H1 (cell line): ENCODE results near the gene TSPAN6. TPM values are rescaled to one million over a fixed set of nuclear protein-coding genes. Genes with fewer than 3 reads are reported as not detected.

Source experiments
- CTCF ChIA-PET: fragments of 300-600 bp; sonication (Branson Sonifier 250); formaldehyde crosslinking; loops from one replicate; lab custom pipeline; 2021; ENCODE audit not compliant: partially characterized antibody; lab: Charles Lee
- POLR2A ChIA-PET: fragments of 300-600 bp; sonication (Branson Sonifier 250); formaldehyde crosslinking; loops from one replicate; lab custom pipeline; 2021; ENCODE audit warnings: inconsistent platforms; ENCODE audit not compliant: partially characterized antibody; lab: Charles Lee
- DNase-seq, 2 experiments: peaks; one replicate each; pipeline versions ENCODE4 v3.0.0 to v3.0.0-alpha.2; 2010 to 2022; ENCODE audit warnings: low spot score in 2 of 2, low read depth in 1 of 2, mixed read lengths in 1 of 2
- FAIRE-seq: peaks from 2 replicates; lab custom pipeline; 2011; peaks lifted over from hg19 to GRCh38; lab: Jason Lieb, UNC
- H2AFZ ChIP-seq: 2 replicates; pipeline ENCODE4 v1.8.1; 2012; ENCODE audit warnings: low read length, inconsistent platforms
- H2AK5ac ChIP-seq: 2 replicates; pipeline ENCODE4 v1.6.1; 2013; ENCODE audit warnings: low read depth, low read length
- H2BK120ac ChIP-seq: replicated peaks from 2 replicates; pipeline ENCODE3; 2013; ENCODE audit warnings: low read depth, low read length, inconsistent platforms
- H2BK12ac ChIP-seq: 2 replicates; pipeline ENCODE4 v1.6.1; 2013; ENCODE audit warnings: low read depth, low read length
- H2BK15ac ChIP-seq: 2 replicates; pipeline ENCODE4 v1.6.1; 2013; ENCODE audit warnings: low read length
- H2BK20ac ChIP-seq: 2 replicates; pipeline ENCODE4 v1.6.1; 2013; ENCODE audit warnings: low read length
- H2BK5ac ChIP-seq: 2 replicates; pipeline ENCODE4 v1.6.1; 2013; ENCODE audit warnings: low read depth, low read length
- H3K14ac ChIP-seq: 2 replicates; pipeline ENCODE4 v1.6.1; 2013; ENCODE audit warnings: inconsistent platforms; ENCODE audit not compliant: insufficient read length
- H3K18ac ChIP-seq: 2 replicates; pipeline ENCODE4 v1.6.1; 2013; ENCODE audit warnings: low read length; ENCODE audit errors: extremely low read depth
- H3K23ac ChIP-seq: 2 replicates; pipeline ENCODE4 v1.6.1; 2013; ENCODE audit warnings: inconsistent platforms; ENCODE audit not compliant: insufficient read length
- H3K23me2 ChIP-seq: 2 replicates; pipeline ENCODE4 v1.6.1; 2013; ENCODE audit warnings: low read depth, low read length
- H3K27ac ChIP-seq: 2 replicates; pipeline ENCODE4 v1.6.1; 2011; ENCODE audit warnings: low read depth, low read length, inconsistent platforms
- H3K27me3 ChIP-seq, 4 experiments: replicated peaks in 1 of 4; 1 replicate in 1 of 4; 2 replicates in 3 of 4; pipeline versions ENCODE4 v1.6.1 to v1.8.1; 2011 to 2013; ENCODE audit warnings: low read length in 3 of 4, mild to moderate bottlenecking in 3 of 4, inconsistent platforms in 2 of 4, mixed read lengths in 2 of 4, moderate library complexity in 1 of 4; ENCODE audit not compliant: control insufficient read depth in 3 of 4, insufficient read depth in 3 of 4; ENCODE audit errors: extremely low read depth in 1 of 4
- H3K36me3 ChIP-seq, 4 experiments: 2 replicates each; pipeline versions ENCODE4 v1.6.1 to v1.8.1; 2011 to 2013; ENCODE audit warnings: mild to moderate bottlenecking in 4 of 4, low read length in 3 of 4, moderate library complexity in 2 of 4, control low read depth in 1 of 4, inconsistent platforms in 1 of 4; ENCODE audit not compliant: insufficient read depth in 4 of 4, control insufficient read depth in 2 of 4
- H3K4ac ChIP-seq: replicated peaks from 2 replicates; pipeline ENCODE3; 2013; ENCODE audit warnings: low read length, low read depth, mixed read lengths, inconsistent platforms; ENCODE audit not compliant: insufficient read length
- H3K4me1 ChIP-seq, 4 experiments: replicated peaks in 1 of 4; 1 replicate in 1 of 4; 2 replicates in 3 of 4; pipeline versions ENCODE4 v1.6.1 to v1.8.1; 2011 to 2013; ENCODE audit warnings: low read length in 3 of 4, inconsistent platforms in 2 of 4, mixed read lengths in 1 of 4; ENCODE audit not compliant: insufficient read depth in 4 of 4, control insufficient read depth in 3 of 4
- H3K4me2 ChIP-seq, 2 experiments: 2 replicates each; pipeline versions ENCODE4 v1.6.1 to v1.8.1; 2011 to 2013; ENCODE audit warnings: low read depth in 2 of 2, low read length in 2 of 2, control low read depth in 1 of 2, inconsistent platforms in 1 of 2, mild to moderate bottlenecking in 1 of 2; ENCODE audit not compliant: insufficient read depth in 1 of 2
- H3K4me3 ChIP-seq, 4 experiments: fragments of 200-600, 300-600 bp in 1 of 4; sonication (generic), shearing (Covaris generic), sonication (Bioruptor Twin) in 1 of 4; 2 replicates each; pipeline versions ENCODE4 v1.5.1 to v1.8.1; 2011 to 2016; ENCODE audit warnings: low read length in 4 of 4, low read depth in 3 of 4, control low read depth in 2 of 4, inconsistent platforms in 2 of 4, mild to moderate bottlenecking in 2 of 4, mixed read lengths in 1 of 4, moderate library complexity in 1 of 4; ENCODE audit not compliant: insufficient read depth in 2 of 4; ENCODE audit errors: extremely low read depth in 1 of 4
- H3K56ac ChIP-seq: replicated peaks from 2 replicates; pipeline ENCODE3; 2013; ENCODE audit warnings: low read depth, mild to moderate bottlenecking, mixed read lengths, low read length, inconsistent platforms; ENCODE audit not compliant: insufficient read length
- H3K79me1 ChIP-seq: 2 replicates; pipeline ENCODE4 v1.6.1; 2013; ENCODE audit warnings: low read depth, low read length, control low read depth
- H3K79me2 ChIP-seq, 2 experiments: 2 replicates each; pipeline versions ENCODE4 v1.6.1 to v1.8.1; 2012 to 2013; ENCODE audit warnings: low read length in 2 of 2, mild to moderate bottlenecking in 2 of 2, inconsistent platforms in 1 of 2; ENCODE audit not compliant: insufficient read depth in 2 of 2, control insufficient read depth in 1 of 2
- H3K9ac ChIP-seq, 4 experiments: replicated peaks in 1 of 4; 1 replicate in 1 of 4; 2 replicates in 3 of 4; pipeline versions ENCODE4 v1.6.1 to v1.8.1; 2011 to 2013; ENCODE audit warnings: low read depth in 3 of 4, low read length in 3 of 4, control low read depth in 2 of 4, mild to moderate bottlenecking in 2 of 4, moderate library complexity in 2 of 4, inconsistent platforms in 1 of 4; ENCODE audit errors: extremely low read depth in 1 of 4
- H3K9me3 ChIP-seq, 2 experiments: 2 replicates each; pipeline versions ENCODE4 v1.6.1 to v1.8.1; 2012 to 2013; ENCODE audit warnings: mild to moderate bottlenecking in 2 of 2, moderate library complexity in 2 of 2, control low read depth in 1 of 2, inconsistent platforms in 1 of 2, low read depth in 1 of 2, low read length in 1 of 2, mixed read lengths in 1 of 2; ENCODE audit not compliant: insufficient read depth in 2 of 2
- H4K20me1 ChIP-seq, 2 experiments: replicated peaks in 1 of 2; 2 replicates each; pipeline versions ENCODE3 to v1.8.1; 2011 to 2013; ENCODE audit warnings: inconsistent platforms in 2 of 2, low read length in 2 of 2, mild to moderate bottlenecking in 1 of 2; ENCODE audit not compliant: insufficient read depth in 2 of 2, control insufficient read depth in 1 of 2
- H4K5ac ChIP-seq: 2 replicates; pipeline ENCODE4 v1.6.1; 2013; ENCODE audit warnings: low read length, low read depth, mixed read lengths, inconsistent platforms; ENCODE audit not compliant: insufficient read length
- H4K8ac ChIP-seq: 2 replicates; pipeline ENCODE4 v1.8.0; 2013; ENCODE audit warnings: mild to moderate bottlenecking, moderate library complexity, low read length, inconsistent platforms; ENCODE audit not compliant: insufficient read depth; ENCODE audit errors: extremely low read depth
- H4K91ac ChIP-seq: replicated peaks from 2 replicates; pipeline ENCODE3; 2013; ENCODE audit warnings: low read length, mixed read lengths, inconsistent platforms; ENCODE audit not compliant: insufficient read length
- HDAC2 ChIP-seq, 2 experiments: fragments of 300-600 bp in 1 of 2; sonication (generic) in 1 of 2; IDR thresholded peaks; 2 replicates each; pipeline ENCODE4 v1.6.1; 2011 to 2012; ENCODE audit warnings: low read depth in 2 of 2, low read length in 2 of 2, mild to moderate bottlenecking in 2 of 2, moderate library complexity in 2 of 2, borderline replicate concordance in 1 of 2, inconsistent platforms in 1 of 2
- whole genome bisulfite sequencing, 2 experiments: shearing (Covaris generic) in 1 of 2; methylation state at CpG; one replicate each; pipeline versions ENCODE4 v1.1.6 to v1.1.7; 2013 to 2015; ENCODE audit warnings: low lambda C conversion rate in 2 of 2, mixed read lengths in 2 of 2, inconsistent platforms in 1 of 2, low coverage in 1 of 2, missing lambda C conversion rate in 1 of 2; ENCODE audit not compliant: insufficient replicate concordance in 2 of 2, insufficient coverage in 1 of 2, insufficient read length in 1 of 2; ENCODE audit errors: extremely low coverage in 1 of 2, missing lambda C conversion rate in 1 of 2; 5-methylcytosine and 5-hydroxymethylcytosine counted together
- polyA plus RNA-seq, 7 experiments: library from polyadenylated mRNA; depleted of rRNA in 3 of 7; stranded (reverse) in 5 of 7; unstranded in 2 of 7; fragments of >200 nt in 5 of 7; fragments of 200-250 nt in 2 of 7; gene quantifications; 1 replicate in 5 of 7; 2 replicates in 1 of 7; 4 replicates in 1 of 7; pipeline versions ENCODE4 v1.2.1 to v1.2.3, GENCODE V29; 2011 to 2013; ENCODE audit warnings: missing spikeins in 2 of 7, mixed read lengths in 2 of 7
- total RNA-seq: library from RNA; stranded (reverse); fragmentation: NEBNext Ultra II Directional; extraction: Animal tissue kit (Norgen Biotek cat#: 25700); gene quantifications from 2 replicates; pipeline ENCODE4 v1.2.1, GENCODE V29; 2021

Gene TSPAN6
- total and polyA plus RNA-seq, 2 of the 8 experiments (the other 6 are each of a cell fraction or from before 2014, with no cell fraction given): 58.1 to 67.7 TPM

- H4K5ac ChIP-seq: no peak overlapping the region
- H2BK12ac ChIP-seq: no peak overlapping the region
- H3K4me1 ChIP-seq: no peaks in the 10 kb centered on the region
- H2BK15ac ChIP-seq: no peak overlapping the region
- H2AK5ac ChIP-seq: no peak overlapping the region
- H3K14ac ChIP-seq: no peak overlapping the region
- no peak overlapping the region for H4K91ac ChIP-seq
- H3K36me3 ChIP-seq: no peaks in the 10 kb centered on the region
- H3K18ac ChIP-seq: no peak overlapping the region
- CTCF ChIA-PET: interaction anchor here (1.3 to 7.6 kb wide), 6 partner anchors 12 to 95 kb away, joined by 3 to 75 read pairs (median 20); partner anchors contain the start of gene TSPAN6
- H3K79me1 ChIP-seq: no peaks in the 10 kb centered on the region
- H2BK20ac ChIP-seq: no peak overlapping the region
- POLR2A ChIA-PET: no interaction called here
- H3K79me2 ChIP-seq: no peaks in the 10 kb centered on the region
- H3K9ac ChIP-seq: no peak overlapping the region
- H4K20me1 ChIP-seq: no peaks in the 10 kb centered on the region
- H3K56ac ChIP-seq: no peak overlapping the region
- H3K4ac ChIP-seq: no peak overlapping the region
- no peak overlapping the region for H3K27ac ChIP-seq
- H4K8ac ChIP-seq: no peak overlapping the region
- no peaks in the 10 kb centered on the region for H3K9me3 ChIP-seq
- 86% methylated on average over 1 of the region's 3 CpGs; no CpG with 5 or more reads in 1 of the 2 experiments for WGBS, 2 experiments
- H2AFZ ChIP-seq: no peak overlapping the region
- no peaks in the 10 kb centered on the region for H3K23me2 ChIP-seq
- H3K27me3 ChIP-seq: no peaks in the 10 kb centered on the region
- no peak overlapping the region for H2BK120ac ChIP-seq
- H3K4me3 ChIP-seq: no peak overlapping the region
- H3K4me2 ChIP-seq: no peak overlapping the region
- H3K23ac ChIP-seq: no peak overlapping the region
- DNase-seq: no peak
- FAIRE-seq: no peak
- H2BK5ac ChIP-seq: no peak overlapping the region
- TF ChIP-seq HDAC2 (IDR thresholded peaks at IDR 0.05; ENCODE audit: borderline replicate concordance in 1 of 2, low read depth in 2 of 2, low read length in 2 of 2): no peak
Measured at GRCh38 chrX:100673397-100673953, 36.9 kb upstream of the TSPAN6 start.
